HEK293 (cell line): ENCODE results near the gene TCEAL4.

Experiments
- CTCF ChIA-PET: fragments of 350-600 bp; formaldehyde crosslinking; extraction: SDS; loops from one replicate; lab custom pipeline; 2021; ENCODE audit warnings: antibody characterized with exemption; lab: Yijun Ruan, JAX
- POLR2A ChIA-PET: fragments of 300-600 bp; formaldehyde crosslinking; extraction: SDS; loops from one replicate; lab custom pipeline; 2020; ENCODE audit warnings: antibody characterized with exemption, inconsistent platforms; lab: Yijun Ruan, JAX
- H3K27ac ChIP-seq: fragments of 200-500 bp; sonication (Bioruptor generic); 2 replicates; pipeline ENCODE4 v1.5.1; 2014; ENCODE audit warnings: low read depth, low read length, control low read depth, inconsistent platforms; ENCODE audit errors: extremely low read depth
- H3K36me3 ChIP-seq, 2 experiments: fragments of 200-500 bp in 1 of 2; sonication (Bioruptor generic) in 1 of 2; 1 replicate in 1 of 2; 2 replicates in 1 of 2; pipeline ENCODE4 v1.5.1; 2014 to 2017; ENCODE audit warnings: inconsistent platforms in 2 of 2, low read length in 2 of 2; ENCODE audit not compliant: control insufficient read depth in 2 of 2, insufficient read depth in 1 of 2
- H3K4me1 ChIP-seq: fragments of 200-500 bp; sonication (Bioruptor generic); 2 replicates; pipeline ENCODE4 v1.5.1; 2014; ENCODE audit warnings: mild to moderate bottlenecking, low read length, inconsistent platforms; ENCODE audit not compliant: control insufficient read depth, insufficient read depth
- H3K4me3 ChIP-seq: 2 replicates; pipeline ENCODE4 v1.5.1; 2011; ENCODE audit warnings: low read depth, mild to moderate bottlenecking, control low read depth, low read length, moderate library complexity
- H3K9me3 ChIP-seq: fragments of 200-500 bp; sonication (Bioruptor generic); 2 replicates; pipeline ENCODE4 v1.5.1; 2014; ENCODE audit warnings: low read depth, low read length, inconsistent platforms; ENCODE audit not compliant: control insufficient read depth, insufficient read depth
- EGR2 ChIP-seq: fragments of 450-650 bp; formaldehyde crosslinking; IDR thresholded peaks from 2 replicates; pipeline ENCODE4 v1.5.1; 2016; ENCODE audit warnings: low read depth, missing biosample characterization, missing genetic modification characterization
- IKZF3 ChIP-seq: fragments of 450-650 bp; IDR thresholded peaks from 2 replicates; pipeline ENCODE4 v1.5.0; 2018; ENCODE audit warnings: missing biosample characterization, mild to moderate bottlenecking, missing genetic modification characterization, moderate library complexity
- OVOL3 ChIP-seq: fragments of 450-650 bp; formaldehyde crosslinking; IDR thresholded peaks from 2 replicates; pipeline ENCODE4 v1.5.1; 2016; ENCODE audit warnings: missing biosample characterization, missing genetic modification characterization
- PATZ1 ChIP-seq: fragments of 450-650 bp; formaldehyde crosslinking; IDR thresholded peaks from 2 replicates; pipeline ENCODE4 v1.5.1; 2016; ENCODE audit warnings: missing biosample characterization, missing genetic modification characterization
- REPIN1 ChIP-seq: fragments of 450-650 bp; formaldehyde crosslinking; IDR thresholded peaks from 2 replicates; pipeline ENCODE4 v1.5.1; 2017; ENCODE audit warnings: missing biosample characterization, missing genetic modification characterization, low read depth
- ZBTB1 ChIP-seq: fragments of 450-650 bp; formaldehyde crosslinking; IDR thresholded peaks from 2 replicates; pipeline ENCODE4 v1.5.1; 2016; ENCODE audit warnings: missing biosample characterization, missing genetic modification characterization
- ZNF112 ChIP-seq: fragments of 450-650 bp; formaldehyde crosslinking; IDR thresholded peaks from 2 replicates; pipeline ENCODE4 v1.5.0; 2017; ENCODE audit warnings: missing biosample characterization, missing genetic modification characterization
- ZNF121 ChIP-seq: fragments of 450-650 bp; formaldehyde crosslinking; IDR thresholded peaks from 2 replicates; pipeline ENCODE4 v1.5.1; 2016; ENCODE audit warnings: missing biosample characterization, missing genetic modification characterization
- ZNF155 ChIP-seq: fragments of 450-650 bp; formaldehyde crosslinking; IDR thresholded peaks from 2 replicates; pipeline ENCODE4 v1.5.1; 2016; ENCODE audit warnings: missing biosample characterization, missing genetic modification characterization
- ZNF18 ChIP-seq: fragments of 450-650 bp; formaldehyde crosslinking; IDR thresholded peaks from 2 replicates; pipeline ENCODE4 v1.5.1; 2016; ENCODE audit warnings: missing biosample characterization, missing genetic modification characterization
- ZNF211 ChIP-seq: fragments of 450-650 bp; formaldehyde crosslinking; IDR thresholded peaks from 2 replicates; pipeline ENCODE4 v1.5.1; 2016; ENCODE audit warnings: low read depth, missing biosample characterization, missing genetic modification characterization
- ZNF24 ChIP-seq: fragments of 450-650 bp; formaldehyde crosslinking; IDR thresholded peaks from 2 replicates; pipeline ENCODE4 v1.5.1; 2016; ENCODE audit warnings: missing biosample characterization, missing genetic modification characterization
- ZNF302 ChIP-seq: fragments of 450-650 bp; formaldehyde crosslinking; IDR thresholded peaks from 2 replicates; pipeline ENCODE4 v1.5.1; 2016; ENCODE audit warnings: missing biosample characterization, missing genetic modification characterization, low read depth
- ZNF335 ChIP-seq: fragments of 450-650 bp; formaldehyde crosslinking; conservative IDR thresholded peaks from 2 replicates; pipeline ENCODE4 v1.5.1; 2016; ENCODE audit warnings: missing biosample characterization, missing genetic modification characterization
- ZNF37A ChIP-seq: fragments of 450-650 bp; IDR thresholded peaks from 2 replicates; pipeline ENCODE4 v1.5.1; 2018; ENCODE audit warnings: missing biosample characterization, missing genetic modification characterization
- ZNF423 ChIP-seq: fragments of 450-650 bp; formaldehyde crosslinking; IDR thresholded peaks from 2 replicates; pipeline ENCODE4 v1.5.1; 2016; ENCODE audit warnings: missing biosample characterization, missing genetic modification characterization
- ZNF426 ChIP-seq: fragments of 450-650 bp; formaldehyde crosslinking; IDR thresholded peaks from 2 replicates; pipeline ENCODE4 v1.5.1; 2017; ENCODE audit warnings: missing biosample characterization, missing genetic modification characterization, mild to moderate bottlenecking, inconsistent platforms, moderate library complexity
- ZNF449 ChIP-seq: fragments of 450-650 bp; formaldehyde crosslinking; IDR thresholded peaks from 2 replicates; pipeline ENCODE4 v1.5.1; 2017; ENCODE audit warnings: missing biosample characterization, mild to moderate bottlenecking, missing genetic modification characterization, moderate library complexity
- ZNF677 ChIP-seq: fragments of 450-650 bp; IDR thresholded peaks from 2 replicates; pipeline ENCODE4 v1.5.0; 2018; ENCODE audit warnings: missing biosample characterization, mild to moderate bottlenecking, missing genetic modification characterization, moderate library complexity
- ZNF692 ChIP-seq: fragments of 450-650 bp; formaldehyde crosslinking; IDR thresholded peaks from 2 replicates; pipeline ENCODE4 v1.5.1; 2016; ENCODE audit warnings: missing biosample characterization, missing genetic modification characterization

The TCEAL4 gene

GRCh38 chrX:103537871-103538387, 47.4 kb upstream of the TCEAL4 start:
- no peaks in the 10 kb centered on the region for H3K9me3 ChIP-seq
- H3K4me1 ChIP-seq = no peaks in the 10 kb centered on the region
- H3K4me3 ChIP-seq = no peak overlapping the region
- no peaks in the 10 kb centered on the region for H3K36me3 ChIP-seq
- POLR2A ChIA-PET = no interaction called here
- TF ChIP-seq ZNF112 (tag by site-specific recombination) = no peak
- TF ChIP-seq OVOL3 (tag by site-specific recombination) = no peak
- TF ChIP-seq ZNF335 (tag by site-specific recombination) = no peak
- no peak for TF ChIP-seq ZNF692 (tag by site-specific recombination)
- no peak for TF ChIP-seq ZNF37A (tag by site-specific recombination)
- TF ChIP-seq ZNF121 (tag by site-specific recombination) = no peak
- no peak for TF ChIP-seq ZNF155 (tag by site-specific recombination)
- TF ChIP-seq ZNF677 (tag by site-specific recombination) = no peak
- no peak for TF ChIP-seq REPIN1 (tag by site-specific recombination)
- CTCF ChIA-PET = interaction anchor here (0.6 kb wide), 1 partner anchor 74 kb away, joined by 4 read pairs; no protein-coding TSS in a partner anchor
- H3K27ac ChIP-seq = no peak overlapping the region

- no peak for TF ChIP-seq ZNF211 (tag by site-specific recombination)
- no peak for TF ChIP-seq ZNF426 (tag by site-specific recombination)
- TF ChIP-seq ZNF18 (tag by site-specific recombination) = no peak
- no peak for TF ChIP-seq ZNF24
- no peak for TF ChIP-seq ZNF423 (tag by site-specific recombination)
- no peak for TF ChIP-seq ZBTB1 (tag by site-specific recombination)
- no peak for TF ChIP-seq PATZ1 (tag by site-specific recombination)
- TF ChIP-seq ZNF449 (tag by site-specific recombination) = no peak
- TF ChIP-seq ZNF302 = no peak
- no peak for TF ChIP-seq IKZF3 (tag by site-specific recombination)
- no peak for TF ChIP-seq EGR2 (tag by site-specific recombination)
- CTCF ChIA-PET = interaction anchor here (0.6 to 1.0 kb wide), 3 partner anchors 75 to 279 kb away, joined by 3 to 4 read pairs (median 3); partner anchors contain the start of gene TMEM31
- no peaks in the 10 kb centered on the region for H3K36me3 ChIP-seq
- H3K4me3 ChIP-seq = no peak overlapping the region
- no peak overlapping the region for H3K27ac ChIP-seq
- POLR2A ChIA-PET = no interaction called here
- no peaks in the 10 kb centered on the region for H3K4me1 ChIP-seq
- no peaks in the 10 kb centered on the region for H3K9me3 ChIP-seq
Observed at GRCh38 chrX:103538728-103539127, 46.6 kb upstream of the TCEAL4 start.
